Measurements from ENCODE around the gene RABGEF1.

The RABGEF1 gene

DNA sequence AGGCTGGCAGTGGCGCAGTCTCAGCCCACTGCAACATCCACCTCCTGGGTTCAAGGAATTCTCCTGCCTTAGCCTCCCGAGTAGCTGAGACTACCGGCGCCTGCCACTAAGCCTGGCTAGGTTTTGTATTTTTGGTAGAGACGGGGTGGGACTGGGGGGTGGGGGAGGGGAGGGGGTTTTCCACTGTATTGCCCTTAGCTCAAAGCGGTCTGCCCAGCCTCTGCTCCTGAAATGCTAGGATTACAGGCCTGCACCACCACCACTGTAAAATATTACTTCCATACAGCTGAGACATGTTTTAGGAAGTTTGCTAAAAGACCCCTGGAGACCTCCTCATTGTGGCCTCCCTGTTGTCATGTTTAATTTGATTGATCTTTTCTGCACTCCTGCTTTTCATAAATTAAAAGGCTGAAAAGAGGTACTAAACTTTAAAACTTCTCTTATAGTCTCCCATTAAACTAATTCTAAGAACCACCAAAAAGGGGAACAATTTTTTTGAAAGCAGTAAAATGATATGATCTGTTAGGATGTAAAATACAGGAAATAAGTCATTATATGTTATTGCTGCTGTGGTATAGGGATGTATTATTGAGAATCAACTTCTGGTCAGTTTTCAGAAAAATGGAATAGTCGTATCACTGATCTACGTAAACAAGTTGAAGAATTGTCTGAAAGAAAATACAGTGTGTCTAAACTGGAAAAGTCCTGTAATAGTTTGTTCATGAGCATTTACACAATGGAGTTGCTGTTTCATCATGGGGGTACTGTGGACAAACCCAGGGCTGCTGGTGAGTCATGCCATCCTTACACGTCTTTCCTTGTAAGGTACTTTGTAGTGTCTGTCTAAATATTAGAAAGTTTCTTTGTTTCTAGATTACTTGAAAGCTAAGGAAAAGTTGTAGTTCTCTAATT is 107.6 kb downstream of the RABGEF1 start:
- no peak for DNase-seq (ENCODE audit: low spot score)

DNA sequence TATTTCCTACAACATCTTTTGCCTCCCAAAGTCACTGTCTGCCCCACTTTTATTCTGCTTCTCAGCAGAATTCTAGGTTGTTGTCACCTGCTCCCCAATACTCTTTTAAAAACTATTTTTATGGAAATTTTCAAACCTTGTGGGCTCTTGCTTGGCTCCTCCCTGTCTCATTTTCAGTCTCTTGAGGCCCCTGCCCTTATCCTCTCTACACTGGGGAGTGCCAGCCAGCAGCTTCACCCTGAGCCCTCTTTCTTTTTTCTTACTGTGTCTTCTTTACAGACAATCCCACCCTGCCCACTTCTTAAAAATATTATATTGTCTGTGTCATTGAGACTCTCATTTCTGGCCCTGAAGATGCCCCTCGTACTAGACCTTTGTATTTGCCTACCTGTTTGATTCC is 118.8 kb downstream of the RABGEF1 start:
- no peak for DNase-seq (ENCODE audit: low spot score)

GRCh38 chr7:66859794-66860645 is 119.5 kb downstream of the RABGEF1 start:
- no peak for DNase-seq (ENCODE audit: low spot score)

- no peak for DNase-seq (ENCODE audit: low spot score)
Observed at GRCh38 chr7:66860767-66861166, 120.2 kb downstream of the RABGEF1 start.

All from D341Med (cell line).